DND-41 (cell line): ENCODE measurements around the gene IQCK.

Experiments used
- ATAC-seq: fragments of 200-7000 bp; cut with Tn5 transposase; 3 replicates; pipeline ENCODE4 v1.9.1; 2021; ENCODE audit warnings: low read depth; ENCODE audit not compliant: insufficient read depth
- DNase-seq: peaks from one replicate; pipeline ENCODE4 v3.0.0-alpha.2; 2020
- H2AFZ ChIP-seq: 2 replicates; pipeline ENCODE4 v1.6.0; 2012; ENCODE audit warnings: low read depth, low read length
- H3K27ac ChIP-seq: 2 replicates; pipeline ENCODE4 v1.5.1; 2012; ENCODE audit warnings: low read length, inconsistent platforms
- H3K27me3 ChIP-seq: fragments of 200-600 bp; sonication (generic); 2 replicates; pipeline ENCODE4 v1.6.0; 2012; ENCODE audit warnings: low read length, mild to moderate bottlenecking, inconsistent platforms; ENCODE audit not compliant: insufficient read depth, poor library complexity
- H3K36me3 ChIP-seq: 2 replicates; pipeline ENCODE4 v1.5.1; 2012; ENCODE audit warnings: low read length, inconsistent platforms; ENCODE audit not compliant: insufficient read depth
- H3K4me1 ChIP-seq: 2 replicates; pipeline ENCODE4 v1.5.1; 2012; ENCODE audit warnings: mild to moderate bottlenecking, low read length; ENCODE audit not compliant: insufficient read depth
- H3K4me2 ChIP-seq: 2 replicates; pipeline ENCODE4 v1.6.0; 2012; ENCODE audit warnings: mild to moderate bottlenecking, moderate library complexity, low read length, inconsistent platforms; ENCODE audit not compliant: insufficient read depth
- H3K4me3 ChIP-seq, 2 experiments: fragments of 200-600 bp in 1 of 2; shearing (Covaris generic) in 1 of 2; 2 replicates each; pipeline ENCODE4 v1.5.1; 2012 to 2016; ENCODE audit warnings: inconsistent platforms in 2 of 2, low read length in 2 of 2, mild to moderate bottlenecking in 2 of 2, low read depth in 1 of 2, moderate library complexity in 1 of 2
- H3K79me2 ChIP-seq: 2 replicates; pipeline ENCODE4 v1.6.0; 2012; ENCODE audit warnings: low read length, inconsistent platforms; ENCODE audit not compliant: insufficient read depth
- H3K9ac ChIP-seq: 2 replicates; pipeline ENCODE4 v1.6.0; 2012; ENCODE audit warnings: low read depth, mild to moderate bottlenecking, inconsistent platforms, low read length, moderate library complexity
- H3K9me3 ChIP-seq: 2 replicates; pipeline ENCODE4 v1.5.1; 2012; ENCODE audit warnings: low read length, moderate library complexity, mild to moderate bottlenecking, inconsistent platforms; ENCODE audit not compliant: insufficient read depth, severe bottlenecking
- H4K20me1 ChIP-seq: 2 replicates; pipeline ENCODE4 v1.6.0; 2012; ENCODE audit warnings: low read length; ENCODE audit not compliant: insufficient read depth
- EZH2 ChIP-seq: IDR thresholded peaks from 3 replicates; pipeline ENCODE4 v1.6.1; 2012; ENCODE audit warnings: borderline replicate concordance, low read depth, mild to moderate bottlenecking, moderate library complexity, low read length, inconsistent platforms; ENCODE audit not compliant: severe bottlenecking
- TF ChIP-seq, protein P1 (sequence below): IDR thresholded peaks from 2 replicates; pipeline ENCODE4 v1.5.1; 2012; ENCODE audit warnings: borderline replicate concordance, low read length, moderate library complexity, mild to moderate bottlenecking; ENCODE audit not compliant: poor library complexity, severe bottlenecking; ENCODE audit errors: extremely low read depth

Gene IQCK

DNA sequence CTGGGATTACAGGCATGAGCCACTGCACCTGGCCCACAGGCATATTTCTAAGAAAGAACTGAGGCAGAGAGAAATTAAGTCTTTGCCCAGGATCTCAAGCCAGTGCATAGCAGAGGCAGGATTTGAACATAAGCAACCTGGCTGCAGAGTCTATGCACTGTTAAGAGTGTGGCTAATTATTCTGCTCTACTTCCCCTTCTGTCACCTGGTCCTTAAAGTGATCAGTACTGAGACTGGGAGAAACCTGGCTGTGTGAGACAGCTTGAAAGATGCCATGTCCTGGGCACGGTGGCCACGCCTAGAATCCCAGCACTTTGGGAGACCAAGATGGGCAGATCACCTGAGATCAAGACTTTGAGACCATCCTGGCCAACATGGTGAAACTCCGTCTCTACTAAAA, 58.1 kb downstream of the IQCK start:
- Histone ChIP-seq H3K9me3 (no peaks in the 10 kb centered on the region), H2AFZ (no peak overlapping the region), H3K4me3 (no peak overlapping the region), H3K27me3 (no peaks in the 10 kb centered on the region), H3K9ac (no peak overlapping the region), H3K4me1 (no peaks in the 10 kb centered on the region), H3K36me3 (no peaks in the 10 kb centered on the region), H3K79me2 (no peaks in the 10 kb centered on the region), H3K4me2 (no peak overlapping the region), H3K27ac (no peak overlapping the region), H4K20me1 (no peaks in the 10 kb centered on the region)
- DNase-seq = no peak
- ATAC-seq = no peak
- no peak for TF ChIP-seq EZH2
- TF ChIP-seq, protein P1, sequence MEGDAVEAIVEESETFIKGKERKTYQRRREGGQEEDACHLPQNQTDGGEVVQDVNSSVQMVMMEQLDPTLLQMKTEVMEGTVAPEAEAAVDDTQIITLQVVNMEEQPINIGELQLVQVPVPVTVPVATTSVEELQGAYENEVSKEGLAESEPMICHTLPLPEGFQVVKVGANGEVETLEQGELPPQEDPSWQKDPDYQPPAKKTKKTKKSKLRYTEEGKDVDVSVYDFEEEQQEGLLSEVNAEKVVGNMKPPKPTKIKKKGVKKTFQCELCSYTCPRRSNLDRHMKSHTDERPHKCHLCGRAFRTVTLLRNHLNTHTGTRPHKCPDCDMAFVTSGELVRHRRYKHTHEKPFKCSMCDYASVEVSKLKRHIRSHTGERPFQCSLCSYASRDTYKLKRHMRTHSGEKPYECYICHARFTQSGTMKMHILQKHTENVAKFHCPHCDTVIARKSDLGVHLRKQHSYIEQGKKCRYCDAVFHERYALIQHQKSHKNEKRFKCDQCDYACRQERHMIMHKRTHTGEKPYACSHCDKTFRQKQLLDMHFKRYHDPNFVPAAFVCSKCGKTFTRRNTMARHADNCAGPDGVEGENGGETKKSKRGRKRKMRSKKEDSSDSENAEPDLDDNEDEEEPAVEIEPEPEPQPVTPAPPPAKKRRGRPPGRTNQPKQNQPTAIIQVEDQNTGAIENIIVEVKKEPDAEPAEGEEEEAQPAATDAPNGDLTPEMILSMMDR = no peak

DNA sequence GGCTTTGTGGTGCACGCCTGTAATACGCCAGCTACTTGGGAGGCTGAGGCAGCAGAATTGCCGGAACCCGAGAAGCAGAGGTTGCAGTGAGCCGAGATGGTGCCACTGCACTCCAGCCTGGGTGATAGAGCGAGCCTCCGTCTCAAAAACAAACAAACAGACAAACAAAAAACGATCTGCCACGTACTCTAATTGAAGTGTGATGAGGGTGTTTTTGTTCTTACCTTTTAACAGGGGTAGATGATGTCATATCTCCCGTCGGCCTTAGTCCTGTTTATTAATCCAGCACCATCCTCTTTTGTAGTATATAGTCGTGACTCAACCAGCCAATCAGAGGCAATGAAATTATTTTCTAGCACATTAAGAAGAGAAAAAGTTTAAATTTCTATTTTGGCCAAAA, 58.5 kb downstream of the IQCK start:
- Histone ChIP-seq H2AFZ (no peak overlapping the region), H3K4me1 (no peaks in the 10 kb centered on the region), H4K20me1 (no peaks in the 10 kb centered on the region), H3K27me3 (no peaks in the 10 kb centered on the region), H3K9ac (no peak overlapping the region), H3K27ac (no peak overlapping the region), H3K79me2 (no peaks in the 10 kb centered on the region), H3K4me3 (no peak overlapping the region), H3K4me2 (no peak overlapping the region), H3K36me3 (no peaks in the 10 kb centered on the region), H3K9me3 (no peaks in the 10 kb centered on the region)
- TF ChIP-seq EZH2 = no peak
- TF ChIP-seq, protein P1 = no peak
- no peak for ATAC-seq
- DNase-seq = no peak

DNA sequence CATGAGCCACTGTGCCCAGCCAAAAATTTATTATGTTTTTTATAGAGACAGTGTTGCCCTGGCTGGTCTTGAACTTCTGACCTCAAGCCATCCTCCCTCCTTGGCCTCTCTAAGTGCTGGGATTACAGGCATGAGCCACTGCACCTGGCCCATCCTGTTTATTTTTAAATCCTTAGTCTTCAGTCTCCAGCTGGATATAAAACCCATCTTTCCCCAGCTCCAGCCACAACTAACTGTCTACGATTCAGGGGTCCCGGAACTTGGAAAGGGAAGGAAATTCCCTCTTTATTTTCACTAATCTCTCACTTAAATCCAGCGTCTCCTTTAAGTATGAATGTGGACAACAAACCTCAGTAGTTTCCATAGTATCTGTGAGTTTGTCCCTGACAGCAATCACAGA, 62.2 kb downstream of the IQCK start:
- no peak overlapping the region for H3K4me3 ChIP-seq
- no peak overlapping the region for H2AFZ ChIP-seq
- H3K36me3 ChIP-seq = no peaks in the 10 kb centered on the region
- no peak for ATAC-seq
- no peaks in the 10 kb centered on the region for H3K9me3 ChIP-seq
- DNase-seq = no peak
- no peak overlapping the region for H3K9ac ChIP-seq
- no peak for TF ChIP-seq EZH2
- TF ChIP-seq, protein P1 = no peak
- no peak overlapping the region for H3K4me2 ChIP-seq
- no peaks in the 10 kb centered on the region for H3K4me1 ChIP-seq
- no peaks in the 10 kb centered on the region for H3K79me2 ChIP-seq
- H3K27me3 ChIP-seq = no peaks in the 10 kb centered on the region
- no peaks in the 10 kb centered on the region for H4K20me1 ChIP-seq
- H3K27ac ChIP-seq = no peak overlapping the region

DNA sequence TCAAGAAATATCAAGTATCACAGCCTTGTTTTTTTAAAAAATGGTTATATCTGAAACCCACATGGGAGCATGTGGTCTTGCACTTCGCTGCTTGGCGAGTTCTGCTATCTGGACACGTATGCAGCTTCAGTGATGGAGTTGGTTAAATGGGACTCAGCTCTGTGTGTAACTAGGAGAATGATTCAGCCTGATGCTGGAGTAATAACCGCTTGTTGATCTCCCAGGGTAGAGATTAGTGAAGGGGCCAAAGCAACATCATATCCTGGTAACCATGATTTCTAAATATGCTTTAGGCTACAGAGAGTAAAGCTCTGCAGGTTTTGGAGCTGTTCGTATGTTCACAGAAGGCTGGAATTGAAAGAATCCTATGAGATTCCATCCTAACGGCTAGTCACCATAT, 63.2 kb downstream of the IQCK start:
- H2AFZ ChIP-seq = no peak overlapping the region
- no peaks in the 10 kb centered on the region for H3K79me2 ChIP-seq
- DNase-seq (no peak), ATAC-seq (no peak)
- H3K4me3 ChIP-seq = no peak overlapping the region
- H3K27ac ChIP-seq = no peak overlapping the region
- TF ChIP-seq, protein P1 = no peak
- no peak for TF ChIP-seq EZH2
- H3K4me2 ChIP-seq = no peak overlapping the region
- H3K27me3 ChIP-seq = no peaks in the 10 kb centered on the region
- H3K9me3 ChIP-seq = no peaks in the 10 kb centered on the region
- H3K4me1 ChIP-seq = no peaks in the 10 kb centered on the region
- no peaks in the 10 kb centered on the region for H3K36me3 ChIP-seq
- no peaks in the 10 kb centered on the region for H4K20me1 ChIP-seq
- H3K9ac ChIP-seq = no peak overlapping the region
